ENCODE data around the gene ATP2B2. TPM values are rescaled to one million over a fixed set of nuclear protein-coding genes. Genes with fewer than 3 reads are reported as not detected.

Gene ATP2B2
- polyA plus RNA-seq, 1 experiment = not detected

- Histone ChIP-seq H3K27me3 (ENCODE audit: control insufficient read depth, insufficient read depth, low read length) (no peaks in the 10 kb centered on the region), H3K36me3 (ENCODE audit: control insufficient read depth, insufficient read depth, low read length) (peaks cover 4% of the 10 kb centered on the region; the same call in 1 of the 2 replicates), H3K4me3 (ENCODE audit: low read depth, low read length) (no peak overlapping the region)
- no peak for DNase-seq (ENCODE audit: low read depth)
- ChIA-PET CTCF (no interaction called here), POLR2A (no interaction called here)
- TF ChIP-seq CTCF (IDR thresholded peaks at IDR 0.05; ENCODE audit: insufficient read depth, low read depth, low read length) = no peak
Observed at GRCh38 chr3:10294030-10294586, 211.3 kb downstream of the ATP2B2 start.

- POLR2A ChIA-PET = no interaction called here
- TF ChIP-seq CTCF (IDR thresholded peaks at IDR 0.05; ENCODE audit: insufficient read depth, low read depth, low read length) = no peak
- Histone ChIP-seq H3K4me3 (ENCODE audit: low read depth, low read length) (no peak within 1 kb of the TSS), H3K27me3 (ENCODE audit: control insufficient read depth, insufficient read depth, low read length) (no peaks in the 10 kb centered on the region), H3K36me3 (ENCODE audit: control insufficient read depth, insufficient read depth, low read length) (peaks cover 9% of the 10 kb centered on the region; the same call in 1 of the 2 replicates)
- no peak for DNase-seq (ENCODE audit: low read depth)
- CTCF ChIA-PET = interaction anchor here (1.0 kb wide), 1 partner anchor 29 kb away, joined by 4 read pairs; no protein-coding TSS in a partner anchor
Observed at GRCh38 chr3:10292505-10293419, 212.6 kb downstream of the ATP2B2 start, which contains the start of gene GHRL. TSS of gene GHRL (minus strand) at chr3:10292947. CDS start at chr3:10290180, 2,767 bp downstream.

GRCh38 chr3:10291641-10292040 is 213.7 kb downstream of the ATP2B2 start:
- CTCF ChIA-PET = no interaction called here

GRCh38 chr3:10290481-10291176 is 214.8 kb downstream of the ATP2B2 start:
- H3K4me3 ChIP-seq (ENCODE audit: low read depth, low read length) = no peak overlapping the region
- DNase-seq (ENCODE audit: low read depth) = no peak
- ChIA-PET POLR2A (no interaction called here), CTCF (interaction anchor here (1.6 to 2.5 kb wide), 2 partner anchors 16 to 27 kb away, joined by 9 to 10 read pairs; no protein-coding TSS in a partner anchor)
- peaks cover 17% of the 10 kb centered on the region for H3K36me3 ChIP-seq (ENCODE audit: control insufficient read depth, insufficient read depth, low read length)
- no peaks in the 10 kb centered on the region for H3K27me3 ChIP-seq (ENCODE audit: control insufficient read depth, insufficient read depth, low read length)
- TF ChIP-seq CTCF (IDR thresholded peaks at IDR 0.05; ENCODE audit: insufficient read depth, low read depth, low read length) = no peak

More at GRCh38 chr3:10291641-10292040, 213.7 kb downstream of the ATP2B2 start:
- POLR2A ChIA-PET = no interaction called here
- no peak for TF ChIP-seq CTCF (IDR thresholded peaks at IDR 0.05; ENCODE audit: insufficient read depth, low read depth, low read length)
- Histone ChIP-seq H3K36me3 (ENCODE audit: control insufficient read depth, insufficient read depth, low read length) (peaks cover 13% of the 10 kb centered on the region; the same call in 1 of the 2 replicates), H3K4me3 (ENCODE audit: low read depth, low read length) (no peak overlapping the region), H3K27me3 (ENCODE audit: control insufficient read depth, insufficient read depth, low read length) (no peaks in the 10 kb centered on the region)
- DNase-seq (ENCODE audit: low read depth) = no peak

Data from BJ (cell line).